Stimulated activated effector memory CD8-positive, alpha-beta T cell treated with anti-CD3 and anti-CD28 coated beads, Interleukin-12 subunit alpha, Interleukin-12 subunit beta, amount 100 ng/mL, for 72 hours (primary cell): ENCODE measurements around the gene LBX1.
A peak's percentile ranks its signal among the peaks of the same experiment; 100 is the strongest.

Source experiments
- ATAC-seq: fragments of 150-1000 bp; cut with Tn5 transposase; 2 replicates; pipeline ENCODE4 v1.10.0; 2021
- DNase-seq, 2 donors: peaks; one replicate each; pipeline ENCODE4 v3.0.0; 2021 to 2022; ENCODE audit warnings: low spot score in 2 of 2
- H3K27ac Mint-ChIP-seq: one replicate; pipeline ENCODE4 v1.8.0; 2022; ENCODE audit warnings: mild to moderate bottlenecking, mixed read lengths
- H3K36me3 Mint-ChIP-seq: one replicate; pipeline ENCODE4 v1.8.0; 2022; ENCODE audit warnings: mild to moderate bottlenecking, mixed read lengths
- H3K4me1 Mint-ChIP-seq: one replicate; pipeline ENCODE4 v1.8.0; 2022; ENCODE audit warnings: mixed read lengths
- H3K4me3 Mint-ChIP-seq: one replicate; pipeline ENCODE4 v1.8.0; 2022; ENCODE audit warnings: mild to moderate bottlenecking, mixed read lengths
- H3K9me3 Mint-ChIP-seq: one replicate; pipeline ENCODE4 v1.8.0; 2022; ENCODE audit warnings: mixed read lengths

Gene LBX1

GRCh38 chr10:101233863-101234262 lies 4.6 kb upstream of the LBX1 start:
- DNase-seq (no peak), ATAC-seq (no peak)
- Mint-ChIP-seq H3K9me3 (no peaks in the 10 kb centered on the region), H3K27ac (no peak overlapping the region), H3K36me3 (no peaks in the 10 kb centered on the region), H3K4me3 (no peak overlapping the region), H3K4me1 (peaks cover 40% of the 10 kb centered on the region)

GRCh38 chr10:101233443-101233842 lies 4.2 kb upstream of the LBX1 start:
- Mint-ChIP-seq H3K27ac (no peak overlapping the region), H3K9me3 (no peaks in the 10 kb centered on the region), H3K4me3 (no peak overlapping the region), H3K36me3 (no peaks in the 10 kb centered on the region), H3K4me1 (peaks cover 40% of the 10 kb centered on the region)
- ATAC-seq (no peak), DNase-seq (no peak)

GRCh38 chr10:101231912-101232689 lies 2.8 kb upstream of the LBX1 start:
- DNase-seq (no peak), ATAC-seq (no peak)
- H3K9me3 Mint-ChIP-seq = no peaks in the 10 kb centered on the region
- peaks cover 7% of the 10 kb centered on the region for H3K36me3 Mint-ChIP-seq
- no peak overlapping the region for H3K4me3 Mint-ChIP-seq
- peaks cover 43% of the 10 kb centered on the region for H3K4me1 Mint-ChIP-seq
- H3K27ac Mint-ChIP-seq = no peak overlapping the region

- peaks cover 44% of the 10 kb centered on the region for H3K4me1 Mint-ChIP-seq
- no peak overlapping the region for H3K27ac Mint-ChIP-seq
- H3K36me3 Mint-ChIP-seq = peaks cover 7% of the 10 kb centered on the region
- DNase-seq (no peak), ATAC-seq (no peak)
- H3K4me3 Mint-ChIP-seq = no peak overlapping the region
- no peaks in the 10 kb centered on the region for H3K9me3 Mint-ChIP-seq
Observed at GRCh38 chr10:101231092-101231491, 1.8 kb upstream of the LBX1 start.

GRCh38 chr10:101230183-101230917 lies 1.1 kb upstream of the LBX1 start:
- no peaks in the 10 kb centered on the region for H3K9me3 Mint-ChIP-seq
- ATAC-seq (no peak), DNase-seq (no peak)
- H3K36me3 Mint-ChIP-seq = peaks cover 7% of the 10 kb centered on the region
- peaks cover 41% of the 10 kb centered on the region for H3K4me1 Mint-ChIP-seq
- H3K4me3 Mint-ChIP-seq = peak overlapping the region; percentile 13
- no peak overlapping the region for H3K27ac Mint-ChIP-seq

DNA sequence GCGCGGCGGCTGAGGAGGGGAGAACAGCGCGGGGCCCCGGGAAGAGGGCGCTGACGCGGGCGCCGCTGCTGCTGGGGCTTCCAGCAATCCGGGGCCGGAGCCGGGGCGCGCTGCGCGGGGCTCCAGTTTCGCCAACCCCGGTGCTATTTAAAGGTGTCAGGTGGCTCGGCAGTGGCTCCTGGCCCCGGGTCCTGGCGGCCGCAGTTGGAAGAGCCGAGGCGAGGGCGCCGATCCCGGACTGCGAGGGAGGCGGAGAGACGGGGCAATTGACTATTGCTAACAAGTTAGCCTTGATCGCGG lies 347 bp downstream of the LBX1 start:
- no peak for ATAC-seq
- no peak for DNase-seq
- no peak overlapping the region for H3K27ac Mint-ChIP-seq
- H3K9me3 Mint-ChIP-seq = no peaks in the 10 kb centered on the region
- H3K4me1 Mint-ChIP-seq = peaks cover 51% of the 10 kb centered on the region
- H3K4me3 Mint-ChIP-seq = peak overlapping the region; percentile 52
- H3K36me3 Mint-ChIP-seq = peaks cover 12% of the 10 kb centered on the region

DNA sequence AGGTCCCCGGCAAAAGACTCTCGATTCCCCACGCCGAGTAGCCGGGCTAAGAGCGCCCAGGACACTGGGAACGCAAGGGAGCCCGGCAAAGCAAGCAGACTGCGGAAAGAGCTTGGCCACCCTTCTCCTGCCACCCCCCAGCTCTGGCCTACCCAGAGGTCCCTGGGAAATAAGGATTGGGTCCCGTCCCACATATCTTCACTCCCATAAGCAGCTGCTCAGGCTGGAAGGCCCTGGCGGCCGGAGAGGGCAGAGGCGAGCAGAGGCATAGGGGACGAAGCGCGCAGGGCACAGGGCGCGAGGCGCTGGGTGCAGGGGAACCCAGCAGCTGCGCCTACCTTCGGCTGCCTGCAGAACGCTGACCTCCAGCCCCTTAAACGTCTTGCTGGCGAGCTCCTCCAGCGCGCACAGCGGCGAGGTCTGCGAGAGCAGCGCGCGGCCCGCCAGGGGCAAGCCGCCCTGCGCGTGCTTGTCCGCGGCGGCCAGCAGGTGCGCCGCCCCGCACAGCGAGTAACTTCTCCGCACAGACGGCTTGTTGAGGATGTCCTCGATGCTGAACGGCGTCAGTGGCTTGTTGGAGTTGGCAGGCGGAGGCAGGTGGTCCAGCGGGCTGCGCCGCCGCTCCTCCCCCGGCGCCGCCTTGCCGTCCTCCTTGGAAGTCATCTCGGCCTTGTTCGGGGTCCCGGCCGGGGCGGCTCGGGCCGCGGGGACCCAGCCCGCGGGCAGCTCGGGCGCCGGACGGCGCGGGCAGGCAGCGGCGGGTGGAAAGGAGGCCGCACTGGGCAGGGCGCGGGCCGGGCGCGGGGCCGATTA lies 904 bp downstream of the LBX1 start:
- ATAC-seq (peak; percentile 3), DNase-seq (no peak)
- peak overlapping the region; percentile 70 for H3K4me3 Mint-ChIP-seq
- peaks cover 13% of the 10 kb centered on the region for H3K36me3 Mint-ChIP-seq
- H3K27ac Mint-ChIP-seq = no peak overlapping the region
- H3K9me3 Mint-ChIP-seq = no peaks in the 10 kb centered on the region
- peaks cover 55% of the 10 kb centered on the region for H3K4me1 Mint-ChIP-seq

- ATAC-seq (no peak), DNase-seq (no peak)
- peaks cover 13% of the 10 kb centered on the region for H3K36me3 Mint-ChIP-seq
- no peak overlapping the region for H3K27ac Mint-ChIP-seq
- no peaks in the 10 kb centered on the region for H3K9me3 Mint-ChIP-seq
- peak overlapping the region; percentile 70 for H3K4me3 Mint-ChIP-seq
- H3K4me1 Mint-ChIP-seq = peaks cover 61% of the 10 kb centered on the region
Observed at GRCh38 chr10:101227429-101228152, 1.7 kb downstream of the LBX1 start.

- H3K4me1 Mint-ChIP-seq = peaks cover 70% of the 10 kb centered on the region
- H3K9me3 Mint-ChIP-seq = no peaks in the 10 kb centered on the region
- H3K4me3 Mint-ChIP-seq = peak overlapping the region; percentile 70
Observed at GRCh38 chr10:101226491-101227428, 2.5 kb downstream of the LBX1 start.

GRCh38 chr10:101225846-101226421 lies 3.3 kb downstream of the LBX1 start:
- ATAC-seq = no peak
- Mint-ChIP-seq H3K9me3 (no peaks in the 10 kb centered on the region), H3K4me3 (peak overlapping the region; percentile 70), H3K36me3 (peaks cover 13% of the 10 kb centered on the region), H3K27ac (no peak overlapping the region), H3K4me1 (peaks cover 76% of the 10 kb centered on the region)
- no peak for DNase-seq

More at GRCh38 chr10:101226491-101227428, 2.5 kb downstream of the LBX1 start:
- DNase-seq (no peak), ATAC-seq (no peak)
- Mint-ChIP-seq H3K36me3 (peaks cover 13% of the 10 kb centered on the region), H3K27ac (no peak overlapping the region)

DNA sequence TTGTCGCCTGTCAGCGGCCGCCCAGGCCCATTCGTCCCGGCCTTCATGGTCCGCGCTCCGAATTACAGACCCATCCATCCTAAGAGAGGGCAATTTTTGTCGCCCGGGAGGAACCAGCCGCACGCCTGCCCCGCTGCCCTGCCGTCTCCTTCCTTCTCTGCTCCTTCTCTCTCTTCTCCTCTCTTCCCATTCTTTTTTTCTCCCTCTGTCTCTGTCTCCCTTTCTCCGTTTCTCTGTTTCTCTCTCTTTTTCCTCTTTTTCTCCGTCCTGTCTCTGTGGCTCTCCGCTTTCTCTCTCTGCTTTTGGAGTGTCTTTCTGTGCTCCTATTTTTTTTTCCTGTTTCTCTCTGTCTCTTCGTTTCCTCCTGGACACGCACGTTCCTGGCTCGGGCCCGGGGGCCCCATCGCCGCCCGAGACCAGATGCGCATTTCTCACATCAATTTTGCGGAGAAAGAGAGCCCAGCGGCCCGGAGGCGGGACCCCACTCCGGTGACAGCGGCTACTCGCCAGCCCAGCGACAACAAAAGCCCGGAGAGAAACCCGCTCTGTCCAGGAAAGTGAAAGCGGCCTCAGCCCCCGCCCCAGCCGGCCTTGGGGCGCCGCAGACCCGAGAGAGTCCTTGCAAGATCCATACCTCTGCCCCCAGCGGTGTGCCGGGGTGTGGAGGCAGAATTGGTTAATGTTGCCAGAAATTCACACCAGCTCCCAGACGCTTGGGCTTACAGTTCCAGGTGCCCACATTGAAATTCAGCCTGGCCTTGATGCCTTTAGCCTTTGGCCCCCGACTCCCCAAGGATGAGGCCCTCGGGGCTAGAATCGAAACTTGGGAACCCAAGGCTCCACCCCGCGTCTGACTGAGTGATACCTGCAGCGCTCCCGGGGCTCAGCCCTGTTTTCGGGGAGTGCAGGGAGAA lies 4.1 kb downstream of the LBX1 start:
- no peak for ATAC-seq
- peaks cover 13% of the 10 kb centered on the region for H3K36me3 Mint-ChIP-seq
- no peak overlapping the region for H3K27ac Mint-ChIP-seq
- no peaks in the 10 kb centered on the region for H3K9me3 Mint-ChIP-seq
- H3K4me3 Mint-ChIP-seq = peak overlapping the region; percentile 70
- no peak for DNase-seq
- H3K4me1 Mint-ChIP-seq = peaks cover 70% of the 10 kb centered on the region

DNA sequence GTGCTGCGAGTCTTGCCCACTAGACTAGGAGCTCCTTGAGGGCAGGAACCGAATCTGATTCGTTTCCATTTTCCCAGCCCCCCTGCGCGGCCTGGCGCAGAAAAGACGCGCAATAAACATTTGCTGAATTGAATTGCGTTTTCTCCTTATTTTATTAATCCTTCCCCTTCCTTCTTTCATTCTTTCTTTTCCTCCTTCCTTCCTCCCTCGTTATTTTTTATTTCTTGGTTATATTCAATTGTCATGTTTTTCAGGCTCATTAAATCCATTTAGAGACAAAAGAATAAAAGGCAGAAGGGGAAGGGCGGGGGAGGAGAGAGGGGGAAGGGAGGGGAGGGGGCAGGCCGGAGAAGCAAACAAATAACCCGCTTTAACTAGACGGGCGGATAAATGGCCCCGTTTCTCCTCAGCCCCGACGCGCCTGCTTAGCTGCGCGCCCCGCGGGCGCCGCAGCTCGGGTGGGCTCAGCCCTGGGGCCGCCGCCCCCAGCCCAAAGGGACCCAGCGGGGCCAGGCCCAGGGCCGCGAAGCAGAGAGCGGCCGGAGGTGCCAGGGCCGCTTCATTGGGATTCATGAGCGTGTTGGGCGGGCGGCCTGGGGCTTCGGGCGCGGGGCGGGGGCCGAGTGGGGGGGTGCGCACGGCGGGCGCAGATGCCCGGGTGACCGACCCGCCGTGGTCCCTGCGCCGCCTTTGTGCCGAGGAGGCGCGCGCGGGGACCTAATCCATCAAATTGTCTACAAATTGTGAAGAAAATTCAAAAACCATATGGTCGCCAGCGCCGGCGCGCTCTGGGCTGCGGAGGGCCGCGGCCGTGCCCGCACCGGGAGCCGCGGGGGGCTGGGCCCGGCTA lies 5.0 kb downstream of the LBX1 start:
- no peak overlapping the region for H3K27ac Mint-ChIP-seq
- peaks cover 64% of the 10 kb centered on the region for H3K4me1 Mint-ChIP-seq
- ATAC-seq (no peak), DNase-seq (no peak)
- peak overlapping the region; percentile 70 for H3K4me3 Mint-ChIP-seq
- H3K9me3 Mint-ChIP-seq = no peaks in the 10 kb centered on the region
- H3K36me3 Mint-ChIP-seq = peaks cover 13% of the 10 kb centered on the region
